ENCODE data around the gene ATP6V0A1.

The ATP6V0A1 gene

GRCh38 chr17:42518755-42519545 lies 60.3 kb downstream of the ATP6V0A1 start:
- DNase-seq (ENCODE audit: low read depth, low spot score) = no peak

GRCh38 chr17:42519546-42520491 lies 61.1 kb downstream of the ATP6V0A1 start:
- DNase-seq (ENCODE audit: low read depth, low spot score) = no peak

GRCh38 chr17:42520540-42520951 lies 61.9 kb downstream of the ATP6V0A1 start:
- no peak for DNase-seq (ENCODE audit: low read depth, low spot score)

GRCh38 chr17:42521036-42521435 lies 62.4 kb downstream of the ATP6V0A1 start:
- no peak for DNase-seq (ENCODE audit: low read depth, low spot score)

- no peak for DNase-seq (ENCODE audit: low read depth, low spot score)
These were observed 63.1 kb downstream of the ATP6V0A1 start for GRCh38 chr17:42521666-42522262.

GRCh38 chr17:42522263-42522790 lies 63.6 kb downstream of the ATP6V0A1 start:
- no peak for DNase-seq (ENCODE audit: low read depth, low spot score)

GRCh38 chr17:42522798-42523278 lies 64.2 kb downstream of the ATP6V0A1 start:
- no peak for DNase-seq (ENCODE audit: low read depth, low spot score)

- no peak for DNase-seq (ENCODE audit: low read depth, low spot score)
These were observed 66.5 kb downstream of the ATP6V0A1 start for GRCh38 chr17:42525221-42525620.

GRCh38 chr17:42526031-42526444 lies 67.4 kb downstream of the ATP6V0A1 start:
- DNase-seq (ENCODE audit: low read depth, low spot score) = no peak

GRCh38 chr17:42527932-42528331 lies 69.3 kb downstream of the ATP6V0A1 start:
- no peak for DNase-seq (ENCODE audit: low read depth, low spot score)

GRCh38 chr17:42529061-42529460 lies 70.4 kb downstream of the ATP6V0A1 start:
- DNase-seq (ENCODE audit: low read depth, low spot score) = no peak

- DNase-seq (ENCODE audit: low read depth, low spot score) = no peak
These were observed 72.3 kb downstream of the ATP6V0A1 start for GRCh38 chr17:42530952-42531454.

GRCh38 chr17:42531455-42532354 lies 73.0 kb downstream of the ATP6V0A1 start:
- no peak for DNase-seq (ENCODE audit: low read depth, low spot score)

GRCh38 chr17:42535155-42536047 lies 76.7 kb downstream of the ATP6V0A1 start:
- no peak for DNase-seq (ENCODE audit: low read depth, low spot score)

GRCh38 chr17:42536048-42536371 lies 77.3 kb downstream of the ATP6V0A1 start, which contains the start of gene NAGLU:
NAGLU (plus strand) TSS chr17:42536241; CDS start chr17:42536273, 32 bp downstream.
- DNase-seq (ENCODE audit: low read depth, low spot score) = peak; percentile 64

GRCh38 chr17:42536372-42537155 lies 77.9 kb downstream of the ATP6V0A1 start:
- DNase-seq (ENCODE audit: low read depth, low spot score) = peak; percentile 38

GRCh38 chr17:42537156-42537805 lies 78.6 kb downstream of the ATP6V0A1 start:
- DNase-seq (ENCODE audit: low read depth, low spot score) = no peak

GRCh38 chr17:42537826-42538451 lies 79.3 kb downstream of the ATP6V0A1 start:
- DNase-seq (ENCODE audit: low read depth, low spot score) = no peak
